Calu3 (cell line): ENCODE results near the gene GRIA1. TPM values are rescaled to one million over a fixed set of nuclear protein-coding genes. Genes with fewer than 3 reads are reported as not detected.
A peak's percentile ranks its signal among the peaks of the same experiment; 100 is the strongest.
"Not testable (repeated sequence)": the region's sequence is repeated elsewhere in the genome, so short reads cannot be mapped to it uniquely, and the experiment has no call there.

Experiments
- BruUV-seq: library from RNA; stranded (reverse); fragments of 400-500 nt; replicated peaks from 2 replicates; lab custom pipeline; 2021; lab: Mats Ljungman, UMichigan
- CTCF ChIA-PET: fragments of 300-600 bp; sonication (Branson Sonifier 250); formaldehyde crosslinking; loops from one replicate; lab custom pipeline; 2022; ENCODE audit warnings: antibody characterized with exemption; lab: Charles Lee
- DNase-seq: peaks from one replicate; pipeline ENCODE4 v3.0.0; 2022
- H3K27ac Mint-ChIP-seq: one replicate; pipeline ENCODE4 v1.8.0; 2022; ENCODE audit warnings: mixed read lengths; ENCODE audit not compliant: unreplicated experiment
- H3K27me3 Mint-ChIP-seq: one replicate; pipeline ENCODE4 v1.8.0; 2022; ENCODE audit warnings: mixed read lengths; ENCODE audit not compliant: unreplicated experiment
- H3K36me3 Mint-ChIP-seq: one replicate; pipeline ENCODE4 v1.8.0; 2022; ENCODE audit warnings: mild to moderate bottlenecking, moderate library complexity, mixed read lengths; ENCODE audit not compliant: insufficient read depth, unreplicated experiment
- H3K4me1 Mint-ChIP-seq: one replicate; pipeline ENCODE4 v1.8.0; 2022; ENCODE audit warnings: mild to moderate bottlenecking, low read depth, mixed read lengths; ENCODE audit not compliant: unreplicated experiment
- H3K4me3 Mint-ChIP-seq: one replicate; pipeline ENCODE4 v1.8.0; 2022; ENCODE audit warnings: mild to moderate bottlenecking, low read depth, moderate library complexity, mixed read lengths; ENCODE audit not compliant: unreplicated experiment
- H3K9me3 Mint-ChIP-seq: one replicate; pipeline ENCODE4 v1.8.0; 2022; ENCODE audit warnings: low read depth, mixed read lengths; ENCODE audit not compliant: unreplicated experiment
- intact Hi-C: fragments of 100-400 bp; cut with micrococcal nuclease; formaldehyde crosslinking; loops from one replicate; pipeline ENCODE4 v1.10.0; 2022; ENCODE audit not compliant: unreplicated experiment
- total RNA-seq: library from RNA; stranded (reverse); gene quantifications from 2 replicates; pipeline ENCODE4 v1.2.3, GENCODE V29; 2022
- TF ChIP-seq, protein P1 (sequence below): fragments of 200-600 bp; IDR thresholded peaks from one replicate; pipeline ENCODE4 v1.8.0; 2022; ENCODE audit warnings: antibody characterized with exemption; ENCODE audit not compliant: unreplicated experiment

Gene GRIA1
- total RNA-seq, 1 experiment from 2014 or later, result not detected

DNA sequence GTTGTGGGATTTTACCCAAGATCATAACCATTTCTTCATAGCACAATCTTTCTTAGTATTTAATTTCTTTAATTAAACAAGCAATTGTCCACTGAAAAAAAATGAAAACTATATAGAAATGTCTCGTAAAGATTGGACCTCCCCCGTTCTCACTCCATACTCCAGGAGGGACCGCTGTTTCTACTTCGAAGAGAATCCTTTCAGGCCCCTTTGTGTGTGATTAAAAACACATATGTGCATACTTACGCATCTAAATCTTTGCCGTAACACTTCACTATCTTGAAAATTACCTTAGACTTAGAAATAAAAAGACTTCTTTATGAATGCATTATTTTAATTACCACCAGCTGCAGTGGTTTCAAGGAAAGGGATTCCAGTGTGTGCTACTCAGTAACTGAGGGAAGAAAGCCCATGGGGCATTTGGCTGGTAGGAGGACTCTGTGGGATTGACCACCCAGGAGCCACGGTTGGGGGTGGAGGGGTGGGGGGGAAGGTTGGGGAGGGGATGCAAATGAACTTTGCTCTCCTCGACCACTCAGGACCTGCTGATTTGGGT is 339.1 kb downstream of the GRIA1 start:
- Mint-ChIP-seq H3K9me3 (peaks cover 7% of the 10 kb centered on the region), H3K27me3 (peaks cover 36% of the 10 kb centered on the region), H3K4me3 (no peak overlapping the region), H3K36me3 (no peaks in the 10 kb centered on the region), H3K27ac (no peak overlapping the region), H3K4me1 (no peaks in the 10 kb centered on the region)
- no TSS peak for BruUV-seq
- TF ChIP-seq, protein P1, sequence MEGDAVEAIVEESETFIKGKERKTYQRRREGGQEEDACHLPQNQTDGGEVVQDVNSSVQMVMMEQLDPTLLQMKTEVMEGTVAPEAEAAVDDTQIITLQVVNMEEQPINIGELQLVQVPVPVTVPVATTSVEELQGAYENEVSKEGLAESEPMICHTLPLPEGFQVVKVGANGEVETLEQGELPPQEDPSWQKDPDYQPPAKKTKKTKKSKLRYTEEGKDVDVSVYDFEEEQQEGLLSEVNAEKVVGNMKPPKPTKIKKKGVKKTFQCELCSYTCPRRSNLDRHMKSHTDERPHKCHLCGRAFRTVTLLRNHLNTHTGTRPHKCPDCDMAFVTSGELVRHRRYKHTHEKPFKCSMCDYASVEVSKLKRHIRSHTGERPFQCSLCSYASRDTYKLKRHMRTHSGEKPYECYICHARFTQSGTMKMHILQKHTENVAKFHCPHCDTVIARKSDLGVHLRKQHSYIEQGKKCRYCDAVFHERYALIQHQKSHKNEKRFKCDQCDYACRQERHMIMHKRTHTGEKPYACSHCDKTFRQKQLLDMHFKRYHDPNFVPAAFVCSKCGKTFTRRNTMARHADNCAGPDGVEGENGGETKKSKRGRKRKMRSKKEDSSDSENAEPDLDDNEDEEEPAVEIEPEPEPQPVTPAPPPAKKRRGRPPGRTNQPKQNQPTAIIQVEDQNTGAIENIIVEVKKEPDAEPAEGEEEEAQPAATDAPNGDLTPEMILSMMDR, result no peak
- intact Hi-C loops, result loop anchor here (5.0 kb wide), 1 partner anchor 128 kb away; no protein-coding TSS in a partner anchor
- CTCF ChIA-PET, result no interaction called here
- no peak for DNase-seq

- Mint-ChIP-seq H3K27ac (no peak overlapping the region), H3K36me3 (no peaks in the 10 kb centered on the region), H3K4me3 (no peak overlapping the region), H3K27me3 (peaks cover 25% of the 10 kb centered on the region), H3K9me3 (peaks cover 7% of the 10 kb centered on the region), H3K4me1 (no peaks in the 10 kb centered on the region)
- no TSS peak for BruUV-seq
- DNase-seq, result peak; percentile 5
- CTCF ChIA-PET, result interaction anchor here (0.7 kb wide), 1 partner anchor 22 kb away, joined by 3 read pairs; no protein-coding TSS in a partner anchor
- intact Hi-C loops, result no loop called here
- TF ChIP-seq, protein P1, result no peak
Measured at GRCh38 chr5:153831973-153832372, 341.5 kb downstream of the GRIA1 start.

- CTCF ChIA-PET, result no interaction called here
- no TSS peak for BruUV-seq
- intact Hi-C loops, result no loop called here
Measured at GRCh38 chr5:153835891-153836515, 345.5 kb downstream of the GRIA1 start.

DNA sequence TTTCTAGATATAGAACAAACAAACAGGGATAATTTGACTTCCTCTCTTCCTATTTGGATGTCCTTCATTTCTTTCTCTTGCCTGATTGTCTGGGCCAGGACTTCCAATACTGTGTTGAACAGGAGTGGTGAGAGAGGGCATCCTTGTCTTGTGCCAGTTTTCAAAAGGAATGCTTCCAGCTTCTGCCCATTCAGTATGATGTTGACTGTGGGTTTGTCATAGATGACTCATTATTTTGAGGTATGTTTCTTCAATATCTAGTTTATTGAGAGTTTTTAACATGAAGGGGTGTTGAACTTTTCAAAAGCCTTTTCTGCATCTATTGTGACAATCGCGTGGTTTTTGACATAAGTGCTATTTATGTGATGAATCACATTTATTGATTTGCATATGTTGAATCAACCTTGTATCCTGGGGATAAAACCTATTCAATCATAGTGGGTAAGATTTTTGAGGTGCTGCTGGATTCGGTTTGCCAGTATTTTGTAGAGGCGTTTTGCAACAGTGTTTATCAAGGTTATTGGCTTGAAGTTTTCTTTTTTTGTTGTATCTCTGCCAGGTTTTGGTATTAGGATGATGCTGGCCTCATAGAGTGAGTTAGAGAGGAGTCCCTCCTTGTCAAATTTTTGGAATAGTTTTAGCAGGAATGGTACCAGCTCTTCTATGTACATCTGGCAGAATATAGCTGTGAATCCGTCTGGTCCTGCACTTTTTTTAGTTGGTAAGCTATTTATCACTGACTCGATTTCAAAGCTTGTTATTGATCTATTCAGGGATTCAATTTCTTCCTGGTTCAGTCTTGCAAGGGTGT is 359.0 kb downstream of the GRIA1 start:
- H3K36me3 Mint-ChIP-seq, BruUV-seq, CTCF ChIA-PET, H3K27ac Mint-ChIP-seq, H3K4me3 Mint-ChIP-seq, DNase-seq, H3K27me3 Mint-ChIP-seq, intact Hi-C loops, H3K9me3 Mint-ChIP-seq, H3K4me1 Mint-ChIP-seq: not testable (repeated sequence)

More at GRCh38 chr5:153835891-153836515, 345.5 kb downstream of the GRIA1 start:
- H3K4me1 Mint-ChIP-seq, result no peaks in the 10 kb centered on the region
- H3K27me3 Mint-ChIP-seq, result peaks cover 8% of the 10 kb centered on the region
- TF ChIP-seq, protein P1, result no peak
- no peak overlapping the region for H3K27ac Mint-ChIP-seq
- no peak for DNase-seq
- H3K4me3 Mint-ChIP-seq, result no peak overlapping the region
- no peaks in the 10 kb centered on the region for H3K36me3 Mint-ChIP-seq
- no peaks in the 10 kb centered on the region for H3K9me3 Mint-ChIP-seq
